ENCODE data around the gene MAPK11. TPM values are rescaled to one million over a fixed set of nuclear protein-coding genes. Genes with fewer than 3 reads are reported as not detected.

MAPK11 gene
- polyA plus RNA-seq, 3 donors: 0.81 TPM; not detected in 2

DNA sequence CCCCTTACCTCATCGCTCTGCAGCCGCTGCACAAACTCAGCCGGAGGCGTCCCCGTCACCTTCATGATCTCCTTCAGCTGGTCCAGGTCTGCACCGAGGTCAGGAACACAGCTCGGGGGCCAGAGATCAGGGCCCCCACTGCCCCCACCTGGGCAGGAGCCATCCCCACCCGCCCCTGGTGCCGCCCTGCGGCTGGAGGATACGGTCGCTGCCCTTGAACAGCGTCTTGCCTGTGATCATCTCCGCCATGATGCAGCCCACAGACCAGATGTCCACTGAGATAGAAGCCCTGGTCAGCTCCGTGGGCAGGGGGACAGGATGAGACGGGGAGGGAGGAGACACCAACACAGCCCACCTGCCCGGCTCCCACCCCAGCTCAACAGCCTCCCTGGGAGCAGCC is 14.6 kb downstream of the MAPK11 start:
- Mint-ChIP-seq H3K36me3 (no peaks in the 10 kb centered on the region), H3K9me3 (no peaks in the 10 kb centered on the region), H3K4me3 (no peak overlapping the region), H3K27me3 (ENCODE audit: low read depth in 3 of 3) (peaks cover 14 to 20% (median 14%) of the 10 kb centered on the region in 3 donors), H3K27ac (no peak overlapping the region), H3K4me1 (peaks cover 7% of the 10 kb centered on the region)
- no peak for TF ChIP-seq CTCF (IDR thresholded peaks at IDR 0.05)
- no peaks in the 10 kb centered on the region for H3K36me3 ChIP-seq (replicated peaks in 1 of 2; ENCODE audit: control insufficient read depth in 1 of 2, insufficient read depth in 2 of 2, low read length in 2 of 2)
- no peak overlapping the region for H3K4me3 ChIP-seq (replicated peaks in 1 of 3; ENCODE audit: low read depth in 2 of 3, low read length in 3 of 3)
- no peak overlapping the region for H3K9ac ChIP-seq (ENCODE audit: insufficient read depth, low read length, poor library complexity, severe bottlenecking)
- no peaks in the 10 kb centered on the region for H3K9me3 ChIP-seq (replicated peaks in 1 of 2; ENCODE audit: control insufficient read depth in 1 of 2, insufficient read depth in 1 of 2, low read length in 2 of 2)
- no peak overlapping the region for H2AFZ ChIP-seq (ENCODE audit: insufficient read depth, low read depth, low read length, poor library complexity, severe bottlenecking)
- 98% methylated on average over 17 of the region's 17 CpGs for WGBS (ENCODE audit: insufficient coverage)
- no peaks in the 10 kb centered on the region for H3K79me2 ChIP-seq (ENCODE audit: insufficient read depth, low read length)
- peaks cover 1 to 12% of the 10 kb centered on the region in 2 donors for H3K27me3 ChIP-seq (ENCODE audit: control insufficient read depth in 2 of 2, insufficient read depth in 2 of 2, low read length in 2 of 2)
- H4K20me1 ChIP-seq (ENCODE audit: insufficient read depth, low read length): peaks cover 5% of the 10 kb centered on the region
- H3K27ac ChIP-seq (ENCODE audit: low read depth in 1 of 2, low read length in 2 of 2): no peak overlapping the region
- intact Hi-C loops (cut with micrococcal nuclease): no loop called here
- H3K4me2 ChIP-seq (replicated peaks; ENCODE audit: extremely low read depth, low read length, poor library complexity, severe bottlenecking): no peak overlapping the region
- H3K4me1 ChIP-seq (ENCODE audit: control insufficient read depth in 1 of 2, insufficient read depth in 2 of 2, low read length in 2 of 2): peaks cover 9 to 20% of the 10 kb centered on the region in 2 donors
- no peak for DNase-seq

- Histone ChIP-seq H3K9ac (ENCODE audit: insufficient read depth, low read length, poor library complexity, severe bottlenecking) (no peak overlapping the region), H3K36me3 (replicated peaks in 1 of 2; ENCODE audit: control insufficient read depth in 1 of 2, insufficient read depth in 2 of 2, low read length in 2 of 2) (no peaks in the 10 kb centered on the region), H3K9me3 (replicated peaks in 1 of 2; ENCODE audit: control insufficient read depth in 1 of 2, insufficient read depth in 1 of 2, low read length in 2 of 2) (no peaks in the 10 kb centered on the region), H3K4me3 (replicated peaks in 1 of 3; ENCODE audit: low read depth in 2 of 3, low read length in 3 of 3) (no peak overlapping the region), H2AFZ (ENCODE audit: insufficient read depth, low read depth, low read length, poor library complexity, severe bottlenecking) (no peak overlapping the region), H3K27ac (ENCODE audit: low read depth in 1 of 2, low read length in 2 of 2) (no peak overlapping the region), H3K4me1 (ENCODE audit: control insufficient read depth in 1 of 2, insufficient read depth in 2 of 2, low read length in 2 of 2) (peaks cover 14 to 24% of the 10 kb centered on the region in 2 donors), H4K20me1 (ENCODE audit: insufficient read depth, low read length) (peaks cover 9% of the 10 kb centered on the region), H3K4me2 (replicated peaks; ENCODE audit: extremely low read depth, low read length, poor library complexity, severe bottlenecking) (no peak overlapping the region), H3K27me3 (ENCODE audit: control insufficient read depth in 2 of 2, insufficient read depth in 2 of 2, low read length in 2 of 2) (peaks cover 0 to 7% of the 10 kb centered on the region in 2 donors), H3K79me2 (ENCODE audit: insufficient read depth, low read length) (peaks cover under 1% of the 10 kb centered on the region)
- Mint-ChIP-seq H3K4me1 (peaks cover 8% of the 10 kb centered on the region), H3K9me3 (no peaks in the 10 kb centered on the region), H3K36me3 (no peaks in the 10 kb centered on the region), H3K27me3 (ENCODE audit: low read depth in 3 of 3) (peaks cover 9 to 15% (median 9%) of the 10 kb centered on the region in 3 donors), H3K4me3 (no peak overlapping the region), H3K27ac (no peak overlapping the region)
- DNase-seq: no peak
- no peak for TF ChIP-seq CTCF (IDR thresholded peaks at IDR 0.05)
- intact Hi-C loops (cut with micrococcal nuclease): no loop called here
- WGBS (ENCODE audit: insufficient coverage): 87% methylated on average over 13 of the region's 19 CpGs
Observed at GRCh38 chr22:50255099-50255498, 15.1 kb downstream of the MAPK11 start.

Data from CD14-positive monocyte (primary cell).